Stimulated activated effector memory CD8-positive, alpha-beta T cell treated with anti-CD3 and anti-CD28 coated beads, Interleukin-12 subunit alpha, Interleukin-12 subunit beta, amount 100 ng/mL, for 72 hours (primary cell): ENCODE results near the gene PIEZO1.

ENCODE experiments used
- ATAC-seq: fragments of 150-1000 bp; cut with Tn5 transposase; 2 replicates; pipeline ENCODE4 v1.10.0; 2021
- DNase-seq, 2 donors: peaks; one replicate each; pipeline ENCODE4 v3.0.0; 2021 to 2022; ENCODE audit warnings: low spot score in 2 of 2
- H3K27ac Mint-ChIP-seq: one replicate; pipeline ENCODE4 v1.8.0; 2022; ENCODE audit warnings: mild to moderate bottlenecking, mixed read lengths
- H3K36me3 Mint-ChIP-seq: one replicate; pipeline ENCODE4 v1.8.0; 2022; ENCODE audit warnings: mild to moderate bottlenecking, mixed read lengths
- H3K4me1 Mint-ChIP-seq: one replicate; pipeline ENCODE4 v1.8.0; 2022; ENCODE audit warnings: mixed read lengths
- H3K4me3 Mint-ChIP-seq: one replicate; pipeline ENCODE4 v1.8.0; 2022; ENCODE audit warnings: mild to moderate bottlenecking, mixed read lengths
- H3K9me3 Mint-ChIP-seq: one replicate; pipeline ENCODE4 v1.8.0; 2022; ENCODE audit warnings: mixed read lengths

The PIEZO1 gene

GRCh38 chr16:88820385-88821025, 35.5 kb upstream of the PIEZO1 start:
- no peak for ATAC-seq
- H3K9me3 Mint-ChIP-seq, result no peaks in the 10 kb centered on the region
- no peaks in the 10 kb centered on the region for H3K4me1 Mint-ChIP-seq
- no peaks in the 10 kb centered on the region for H3K36me3 Mint-ChIP-seq
- no peak overlapping the region for H3K4me3 Mint-ChIP-seq
- no peak overlapping the region for H3K27ac Mint-ChIP-seq
- no peak for DNase-seq

DNA sequence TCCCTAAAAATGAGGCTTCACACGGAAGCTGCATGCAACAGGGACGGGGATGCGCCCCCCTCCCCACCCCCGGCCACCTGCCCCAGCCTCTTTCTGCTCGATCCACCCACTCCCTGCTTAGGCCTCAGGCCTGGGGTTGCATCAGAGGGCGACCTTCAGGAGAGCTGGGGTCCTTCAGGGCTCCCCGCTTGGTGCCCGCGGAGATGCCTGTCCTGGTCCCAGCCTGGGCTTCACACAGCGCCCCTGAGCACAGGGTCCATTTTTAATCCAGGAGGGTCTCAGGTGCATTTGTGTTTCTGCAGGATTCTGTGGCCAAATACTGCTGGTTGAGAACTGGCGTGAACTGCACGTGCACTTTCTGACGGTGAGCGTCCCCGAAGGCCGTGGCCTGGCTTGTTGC, 34.1 kb upstream of the PIEZO1 start:
- Mint-ChIP-seq H3K4me1 (no peaks in the 10 kb centered on the region), H3K27ac (no peak overlapping the region), H3K36me3 (no peaks in the 10 kb centered on the region), H3K4me3 (no peak overlapping the region), H3K9me3 (no peaks in the 10 kb centered on the region)
- ATAC-seq, result no peak
- DNase-seq, result no peak

DNA sequence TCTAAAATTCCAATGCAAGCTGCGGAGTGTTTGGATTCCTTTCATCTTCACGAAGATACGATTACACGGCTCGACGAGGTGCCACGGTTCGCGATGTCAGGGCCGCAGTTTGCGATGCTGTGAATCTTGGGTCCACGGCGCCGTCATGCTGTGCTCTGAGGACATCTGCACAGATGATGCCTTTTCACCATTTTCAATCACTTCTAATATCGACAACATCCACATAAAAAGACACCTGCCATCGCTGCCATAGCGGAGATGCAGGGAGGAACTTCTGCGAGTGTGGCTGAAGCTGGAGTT, 33.5 kb upstream of the PIEZO1 start:
- Mint-ChIP-seq H3K27ac (no peak overlapping the region), H3K9me3 (no peaks in the 10 kb centered on the region), H3K4me3 (no peak overlapping the region), H3K4me1 (no peaks in the 10 kb centered on the region), H3K36me3 (no peaks in the 10 kb centered on the region)
- DNase-seq, result no peak
- ATAC-seq, result no peak

GRCh38 chr16:88817785-88818574, 33.0 kb upstream of the PIEZO1 start:
- no peaks in the 10 kb centered on the region for H3K9me3 Mint-ChIP-seq

GRCh38 chr16:88816736-88817535, 31.9 kb upstream of the PIEZO1 start:
- ATAC-seq (no peak), DNase-seq (no peak)
- no peaks in the 10 kb centered on the region for H3K9me3 Mint-ChIP-seq
- H3K36me3 Mint-ChIP-seq, result peaks cover 9% of the 10 kb centered on the region
- H3K4me1 Mint-ChIP-seq, result peaks cover 3% of the 10 kb centered on the region
- no peak overlapping the region for H3K27ac Mint-ChIP-seq
- H3K4me3 Mint-ChIP-seq, result no peak overlapping the region

More at GRCh38 chr16:88817785-88818574, 33.0 kb upstream of the PIEZO1 start:
- Mint-ChIP-seq H3K4me3 (no peak overlapping the region), H3K27ac (no peak overlapping the region), H3K4me1 (no peaks in the 10 kb centered on the region), H3K36me3 (peaks cover under 1% of the 10 kb centered on the region)
- DNase-seq, result no peak
- ATAC-seq, result no peak

DNA sequence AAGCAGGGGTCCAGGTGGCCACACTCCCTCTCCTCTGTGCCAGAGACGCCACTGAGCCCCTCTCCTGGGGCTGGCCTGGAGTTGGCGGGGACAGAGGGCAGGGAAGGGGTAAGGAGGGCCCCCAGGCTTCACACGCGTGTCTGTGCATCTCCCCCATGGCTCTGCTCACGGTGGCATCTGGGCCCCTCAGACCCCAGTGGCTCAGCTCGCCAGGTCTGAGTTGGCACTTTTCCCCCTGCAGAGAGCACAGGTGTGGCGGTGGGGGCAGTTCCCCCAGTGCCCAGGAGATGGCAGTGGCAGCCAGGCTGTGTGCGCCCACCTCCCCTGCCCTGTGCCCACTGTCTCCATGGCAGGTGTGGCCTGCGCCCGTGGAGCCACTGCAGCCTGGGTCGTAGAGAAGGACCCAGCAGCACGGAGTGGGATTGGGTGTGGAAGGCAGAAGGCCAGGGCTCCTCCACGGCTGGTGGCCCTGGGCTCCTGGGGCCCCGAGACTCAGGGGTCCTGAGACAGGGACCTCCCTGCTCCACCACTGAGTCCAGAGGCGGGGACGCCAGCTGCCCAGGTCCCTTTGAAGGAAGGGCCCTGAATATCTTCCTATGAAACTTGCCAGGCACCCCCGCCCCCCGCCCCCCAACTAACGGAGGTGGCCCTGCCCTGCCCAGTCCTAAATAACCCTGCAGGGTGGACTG, 31.0 kb upstream of the PIEZO1 start:
- H3K27ac Mint-ChIP-seq, result no peak overlapping the region
- peak; percentile 9 for ATAC-seq

DNA sequence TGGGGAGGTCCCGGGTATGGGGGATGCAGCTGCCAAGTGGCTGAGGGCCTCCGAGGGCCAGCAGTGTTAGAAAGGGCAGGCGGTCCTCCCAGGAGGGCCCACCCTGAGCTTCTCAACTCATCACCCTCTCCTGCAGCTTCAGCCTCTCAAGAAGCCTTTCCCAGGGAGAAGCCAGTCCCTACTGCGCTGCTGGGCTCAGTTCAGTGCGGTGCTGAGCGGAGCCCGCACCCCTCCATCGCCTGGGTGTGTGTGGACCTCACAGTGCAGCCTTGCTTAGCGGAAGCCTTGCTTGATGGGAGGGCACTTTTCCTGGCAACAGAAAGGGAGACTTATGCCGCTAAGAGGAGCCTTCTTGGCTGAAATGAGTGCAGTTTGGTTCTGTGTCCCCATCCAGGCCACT, 30.2 kb upstream of the PIEZO1 start:
- no peak for DNase-seq
- H3K36me3 Mint-ChIP-seq, result peaks cover 26% of the 10 kb centered on the region
- H3K9me3 Mint-ChIP-seq, result no peaks in the 10 kb centered on the region
- no peak for ATAC-seq
- H3K4me3 Mint-ChIP-seq, result no peak overlapping the region
- no peak overlapping the region for H3K27ac Mint-ChIP-seq
- peaks cover 14% of the 10 kb centered on the region for H3K4me1 Mint-ChIP-seq

More for the DNA sequence above, 31.0 kb upstream of the PIEZO1 start:
- H3K4me3 Mint-ChIP-seq, result no peak overlapping the region
- H3K36me3 Mint-ChIP-seq, result peaks cover 18% of the 10 kb centered on the region
- DNase-seq, result peak; percentile 39 to 81
- H3K4me1 Mint-ChIP-seq, result peaks cover 6% of the 10 kb centered on the region
- H3K9me3 Mint-ChIP-seq, result no peaks in the 10 kb centered on the region

- ATAC-seq (no peak), DNase-seq (no peak)
- Mint-ChIP-seq H3K4me3 (no peak overlapping the region), H3K27ac (no peak overlapping the region), H3K4me1 (peaks cover 23% of the 10 kb centered on the region), H3K36me3 (peaks cover 37% of the 10 kb centered on the region), H3K9me3 (no peaks in the 10 kb centered on the region)
Observed at GRCh38 chr16:88814144-88814502, 29.1 kb upstream of the PIEZO1 start.

DNA sequence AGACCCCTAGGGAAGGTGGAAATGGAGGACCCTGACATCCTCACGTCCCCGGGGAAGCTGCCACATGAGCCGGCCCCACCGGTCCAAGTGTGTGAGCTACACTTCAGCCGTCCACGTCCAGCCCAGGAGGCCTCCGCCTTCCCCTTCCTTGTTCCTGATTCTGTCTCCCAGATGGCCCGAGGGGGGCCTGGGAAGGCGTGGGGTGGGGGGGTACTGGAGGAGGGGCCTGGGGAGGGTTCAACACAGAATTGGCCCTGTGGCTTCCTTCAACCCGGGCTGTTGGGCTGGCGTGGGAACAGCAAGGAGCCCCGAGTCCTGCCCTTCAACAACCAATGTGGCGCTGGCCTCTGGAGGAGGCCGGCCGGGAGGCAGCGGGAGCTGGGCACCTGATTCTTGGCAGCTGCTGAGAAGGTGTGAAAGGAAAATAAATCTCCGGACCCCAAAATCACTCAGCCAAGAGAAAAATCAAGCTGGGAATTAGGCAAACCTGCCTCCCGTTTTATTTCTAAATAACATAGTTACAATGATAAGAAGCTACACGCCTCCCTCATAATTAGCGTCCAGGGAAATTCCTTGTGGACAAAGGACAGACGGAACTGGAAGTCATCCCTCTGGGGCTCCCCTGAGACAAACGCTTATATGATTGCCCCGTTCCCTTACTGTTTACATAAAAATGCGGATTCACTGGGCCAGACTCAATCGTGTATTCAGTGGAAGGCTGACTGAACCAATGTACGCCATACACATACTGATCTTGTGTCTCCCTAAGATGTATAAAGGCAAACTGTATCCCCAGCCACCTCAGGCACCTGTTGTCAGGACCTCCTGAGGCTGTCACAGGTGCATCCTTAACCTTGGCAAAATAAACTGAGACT, 28.5 kb upstream of the PIEZO1 start:
- H3K4me1 Mint-ChIP-seq, result peaks cover 26% of the 10 kb centered on the region
- H3K4me3 Mint-ChIP-seq, result peak overlapping the region; percentile 90
- no peaks in the 10 kb centered on the region for H3K9me3 Mint-ChIP-seq
- DNase-seq (no peak), ATAC-seq (no peak)
- peaks cover 43% of the 10 kb centered on the region for H3K36me3 Mint-ChIP-seq
- H3K27ac Mint-ChIP-seq, result peak overlapping the region; percentile 96

- ATAC-seq, result no peak
- no peak for DNase-seq
- H3K9me3 Mint-ChIP-seq, result no peaks in the 10 kb centered on the region
- H3K36me3 Mint-ChIP-seq, result peaks cover 51% of the 10 kb centered on the region
- peak overlapping the region; percentile 90 for H3K4me3 Mint-ChIP-seq
- peak overlapping the region; percentile 96 for H3K27ac Mint-ChIP-seq
- H3K4me1 Mint-ChIP-seq, result peaks cover 34% of the 10 kb centered on the region
Observed at GRCh38 chr16:88812513-88813268, 27.7 kb upstream of the PIEZO1 start.

DNA sequence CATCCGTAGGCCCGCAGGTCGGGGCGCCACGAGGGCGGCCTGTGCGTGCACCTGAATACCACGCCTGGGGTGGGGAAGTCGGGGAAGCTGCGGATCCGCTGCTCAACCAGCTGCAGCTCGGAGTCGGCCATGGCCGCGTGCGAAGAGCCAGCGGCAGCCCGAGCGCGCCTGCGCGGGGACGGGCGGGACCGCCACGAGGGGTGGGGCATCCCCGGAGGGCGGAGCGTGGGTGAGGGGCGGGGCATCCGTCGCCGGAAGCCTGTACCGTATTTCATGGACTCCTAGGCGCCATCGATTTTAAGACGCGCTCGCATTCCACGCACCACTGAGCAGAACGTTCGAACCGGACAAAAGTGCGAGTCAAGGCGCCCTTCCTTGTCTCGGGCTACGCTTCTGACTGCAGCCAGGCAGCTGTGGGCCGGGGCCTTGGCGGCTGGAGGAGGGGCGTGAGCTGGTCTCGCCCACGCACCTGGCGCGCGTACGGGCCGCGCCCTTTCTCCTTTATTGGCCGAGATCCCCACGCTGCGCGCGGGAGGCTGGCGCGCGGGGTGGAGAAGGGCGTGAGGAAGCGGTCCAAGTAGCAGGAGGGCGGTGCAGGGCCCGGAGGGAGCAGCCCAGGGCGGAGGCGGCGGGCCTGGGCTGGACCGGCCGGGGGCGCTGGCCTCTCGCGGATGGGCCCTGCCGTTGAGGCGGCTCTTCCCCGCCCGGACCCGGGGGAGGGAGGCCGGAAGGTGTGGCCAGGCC, 26.9 kb upstream of the PIEZO1 start, which contains the start of gene APRT:
TSS of gene APRT (minus strand) at position 160 of the 744 bp plus-strand sequence. CDS start at position 131, 29 bp downstream.
- ATAC-seq (peak; percentile 82), DNase-seq (peak; percentile 99)
- H3K36me3 Mint-ChIP-seq, result peaks cover 59% of the 10 kb centered on the region
- no peaks in the 10 kb centered on the region for H3K9me3 Mint-ChIP-seq
- H3K4me1 Mint-ChIP-seq, result peaks cover 37% of the 10 kb centered on the region
- H3K4me3 Mint-ChIP-seq, result peak within 1 kb of the TSS; percentile 90
- peak within 1 kb of the TSS; percentile 96 for H3K27ac Mint-ChIP-seq

GRCh38 chr16:88810912-88811768, 26.1 kb upstream of the PIEZO1 start:
- no peaks in the 10 kb centered on the region for H3K9me3 Mint-ChIP-seq
- H3K4me3 Mint-ChIP-seq, result peak overlapping the region; percentile 90
- peak overlapping the region; percentile 96 for H3K27ac Mint-ChIP-seq
- DNase-seq (peak; percentile 56 to 69), ATAC-seq (peak; percentile 66)
- peaks cover 67% of the 10 kb centered on the region for H3K36me3 Mint-ChIP-seq
- H3K4me1 Mint-ChIP-seq, result peaks cover 37% of the 10 kb centered on the region
